ENCODE data around the gene HRH1. TPM values are rescaled to one million over a fixed set of nuclear protein-coding genes. Genes with fewer than 3 reads are reported as not detected.

Gene HRH1
- total and polyA plus RNA-seq, 2 of the 13 experiments (the other 11 are each of a cell fraction or from before 2014, with no cell fraction given) = not detected

- TF ChIP-seq MTA1 (CRISPR knock-in tag; IDR thresholded peaks at IDR 0.05; ENCODE audit: borderline replicate concordance) (no peak), ASH2L (IDR thresholded peaks at IDR 0.05; ENCODE audit: insufficient read length, low read depth, low read length) (no peak), CENPBD1 (CRISPR knock-in tag; IDR thresholded peaks at IDR 0.05; ENCODE audit: borderline replicate concordance, low read depth) (no peak), SNAI1 (CRISPR knock-in tag; IDR thresholded peaks at IDR 0.05; ENCODE audit: borderline replicate concordance) (no peak), MNT (IDR thresholded peaks at IDR 0.05) (no peak), TEF (CRISPR knock-in tag; IDR thresholded peaks at IDR 0.05) (no peak)
Measured at GRCh38 chr3:11283139-11283475, 128.8 kb downstream of the HRH1 start (continued).

GRCh38 chr3:11284011-11284410 lies 129.7 kb downstream of the HRH1 start:
- Histone ChIP-seq H3K4me2 (ENCODE audit: low read depth, low read length) (no peak overlapping the region), H3K9me3 (ENCODE audit: low read length) (no peaks in the 10 kb centered on the region), H3K9ac (ENCODE audit: insufficient read depth, low read depth, low read length) (no peak overlapping the region), H3K4me3 (replicated peaks in 1 of 3; ENCODE audit: insufficient read depth in 1 of 3, low read depth in 2 of 3, low read length in 3 of 3) (no peak overlapping the region), H4K20me1 (ENCODE audit: insufficient read depth, low read length) (no peaks in the 10 kb centered on the region), H2AFZ (ENCODE audit: low read length) (no peak overlapping the region), H3K36me3 (replicated peaks in 1 of 2; ENCODE audit: control insufficient read depth in 1 of 2, insufficient read depth in 2 of 2, low read length in 2 of 2) (peaks cover 1 to 20% of the 10 kb centered on the region in 2 experiments; a peak in 2 of 5 replicates), H3K4me1 (ENCODE audit: insufficient read depth, low read length) (peaks cover 5% of the 10 kb centered on the region; the same call in 1 of the 2 replicates), H3K27me3 (ENCODE audit: control insufficient read depth in 1 of 2, insufficient read depth in 2 of 2, low read length in 2 of 2) (no peaks in the 10 kb centered on the region), H3K27ac (ENCODE audit: extremely low read length, insufficient read depth, low read length) (no peak overlapping the region), H3K79me2 (ENCODE audit: insufficient read depth, low read length) (no peaks in the 10 kb centered on the region)
- BruUV-seq (replicated peaks) = no TSS peak
- in situ Hi-C loops (cut with HindIII; ENCODE audit: extremely low pct_ligation_motif_present, low pct_unique_long_range_greater_than_20kb) (no loop called here), intact Hi-C loops (cut with micrococcal nuclease; ENCODE audit: unreplicated experiment) (no loop called here)
- FAIRE-seq = no peak
- no peak for TF ChIP-seq KLF11 (CRISPR knock-in tag; IDR thresholded peaks at IDR 0.05)
- TF ChIP-seq RFXAP (CRISPR knock-in tag; IDR thresholded peaks at IDR 0.05; ENCODE audit: borderline replicate concordance) = no peak
- no peak for TF ChIP-seq ZNF7 (CRISPR knock-in tag; IDR thresholded peaks at IDR 0.05)
- TF ChIP-seq CC2D1A (CRISPR knock-in tag; IDR thresholded peaks at IDR 0.05) = no peak
- TF ChIP-seq IRF1 (CRISPR knock-in tag; IDR thresholded peaks at IDR 0.05; ENCODE audit: low read depth) = no peak
- no peak for TF ChIP-seq SIX4 (CRISPR knock-in tag; IDR thresholded peaks at IDR 0.05)
- TF ChIP-seq DPF2 (CRISPR knock-in tag; IDR thresholded peaks at IDR 0.05; ENCODE audit: borderline replicate concordance, low read depth) = no peak
- no peak for TF ChIP-seq BCL3 (CRISPR knock-in tag; IDR thresholded peaks at IDR 0.05)
- ChIA-PET POLR2A (interaction anchor here (0.9 kb wide), 1 partner anchor 12 kb away, joined by 3 read pairs; the partner anchor contains the start of gene ATG7), CTCF (ENCODE audit: low intra/inter-chr PET ratio, low total read pairs) (no interaction called here)
- no peak for ATAC-seq
- no peak for DNase-seq (ENCODE audit: low spot score)
- whole genome bisulfite sequencing (ENCODE audit: low lambda C conversion rate) = 97% methylated on average over 1 of the region's 1 CpG
